Tibial nerve (tissue), 4 donors: Measurements from ENCODE around the gene ELAVL1.

Experiments
- CTCF ChIP-seq, 5 experiments: fragments of 200-600 bp in 3 of 5; fragments of 450-650 bp in 2 of 5; sonication (generic) in 3 of 5; IDR thresholded peaks; one replicate each; pipeline ENCODE4 v1.5.1; 2016 to 2019; ENCODE audit warnings: antibody characterized with exemption in 5 of 5, mild to moderate bottlenecking in 3 of 5, moderate library complexity in 2 of 5
- EP300 ChIP-seq, 2 donors: sonication (generic); formaldehyde crosslinking; IDR thresholded peaks; one replicate each; pipeline ENCODE4 v1.6.1; 2017; ENCODE audit warnings: antibody characterized with exemption in 2 of 2, mild to moderate bottlenecking in 1 of 2
- POLR2A ChIP-seq, 2 donors: fragments of 450-650 bp; IDR thresholded peaks; one replicate each; pipeline ENCODE4 v1.6.1; 2017; ENCODE audit warnings: antibody characterized with exemption in 2 of 2, mild to moderate bottlenecking in 2 of 2, moderate library complexity in 2 of 2

GRCh38 chr19:8020681-8021080, 15.2 kb upstream of the ELAVL1 start:
- TF ChIP-seq CTCF (IDR thresholded peaks at IDR 0.05) (no peak), POLR2A (IDR thresholded peaks at IDR 0.05) (no peak), EP300 (IDR thresholded peaks at IDR 0.05) (no peak)
